DOHH2 (cell line): Measurements from ENCODE around the gene FOXN3.

ENCODE experiments used
- H3F3A ChIP-seq: fragments of 200-600 bp; sonication (generic), shearing (Covaris generic); 2 replicates; pipeline ENCODE4 v1.6.0; 2016; ENCODE audit warnings: antibody characterized with exemption, mild to moderate bottlenecking; ENCODE audit not compliant: control insufficient read depth, insufficient read depth
- H3K27ac ChIP-seq: fragments of 200-600 bp; sonication (generic); 2 replicates; pipeline ENCODE4 v1.5.1; 2014; ENCODE audit warnings: low read depth, mild to moderate bottlenecking, low read length, moderate library complexity
- H3K27me3 ChIP-seq: fragments of 200-600 bp; sonication (generic); 2 replicates; pipeline ENCODE4 v1.6.1; 2014; ENCODE audit warnings: mild to moderate bottlenecking, low read length, mixed read lengths; ENCODE audit not compliant: control insufficient read depth
- H3K36me3 ChIP-seq: fragments of 200-600 bp; sonication (generic); 2 replicates; pipeline ENCODE4 v1.6.1; 2014; ENCODE audit warnings: mild to moderate bottlenecking, low read length, moderate library complexity, mixed read lengths; ENCODE audit not compliant: control insufficient read depth
- H3K4me1 ChIP-seq: fragments of 200-600 bp; sonication (generic); 2 replicates; pipeline ENCODE4 v1.6.1; 2014; ENCODE audit warnings: mild to moderate bottlenecking, low read length, mixed read lengths; ENCODE audit not compliant: control insufficient read depth
- H3K4me2 ChIP-seq: fragments of 200-600 bp; sonication (generic); 2 replicates; pipeline ENCODE4 v1.6.0; 2014; ENCODE audit warnings: mild to moderate bottlenecking, low read length, moderate library complexity
- H3K4me3 ChIP-seq: fragments of 200-600 bp; sonication (generic); 2 replicates; pipeline ENCODE4 v1.5.1; 2014; ENCODE audit warnings: mild to moderate bottlenecking, low read length, mixed read lengths
- H3K79me2 ChIP-seq: fragments of 200-600 bp; sonication (generic); 2 replicates; pipeline ENCODE4 v1.6.1; 2014; ENCODE audit warnings: mild to moderate bottlenecking, low read length, mixed read lengths; ENCODE audit not compliant: control insufficient read depth
- H3K9me2 ChIP-seq: fragments of 200-600 bp; sonication (generic); replicated peaks from 2 replicates; pipeline ENCODE4 v1.6.1; 2014; ENCODE audit warnings: mild to moderate bottlenecking, low read length, mixed read lengths; ENCODE audit not compliant: control insufficient read depth
- H3K9me3 ChIP-seq: fragments of 200-600 bp; sonication (generic); 2 replicates; pipeline ENCODE4 v1.6.1; 2014; ENCODE audit warnings: antibody characterized with exemption, low read length, mixed read lengths; ENCODE audit not compliant: control insufficient read depth, insufficient read depth
- H4K20me1 ChIP-seq: fragments of 200-600 bp; sonication (generic); 2 replicates; pipeline ENCODE4 v1.6.0; 2014; ENCODE audit warnings: low read depth, mild to moderate bottlenecking, antibody characterized with exemption, low read length, moderate library complexity; ENCODE audit not compliant: control insufficient read depth, insufficient read depth
- CTCF ChIP-seq: fragments of 200-600 bp; sonication (generic); IDR thresholded peaks from one replicate; pipeline ENCODE4 v1.5.1; 2014; ENCODE audit warnings: antibody characterized with exemption, mild to moderate bottlenecking, low read depth, low read length; ENCODE audit not compliant: poor library complexity, severe bottlenecking
- EZH2phosphoT487 ChIP-seq: fragments of 200-600 bp; sonication (generic); IDR thresholded peaks from 2 replicates; pipeline ENCODE4 v1.6.1; 2017; ENCODE audit warnings: borderline replicate concordance, mild to moderate bottlenecking, antibody characterized with exemption, low read length, moderate library complexity, mixed read lengths

FOXN3 gene

DNA sequence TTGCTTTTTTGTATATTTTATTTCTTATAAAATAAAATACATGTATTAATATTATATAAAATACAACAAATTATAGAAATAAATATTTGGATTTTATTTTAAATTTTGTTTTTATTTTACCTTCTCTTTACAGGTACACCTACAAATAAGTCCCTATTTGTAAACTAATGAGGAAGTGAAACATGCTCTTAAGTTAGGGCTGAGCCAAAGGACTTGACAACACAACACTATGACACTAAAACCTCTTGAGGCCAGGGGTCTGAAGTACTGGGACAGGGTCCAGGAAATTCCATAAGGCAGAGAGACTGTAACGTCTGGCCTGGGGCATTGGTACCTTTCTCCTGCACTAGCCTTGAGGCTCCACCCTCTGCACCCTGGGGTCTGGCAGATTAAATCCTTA, 293.2 kb downstream of the FOXN3 start:
- H3K9me2 ChIP-seq, result no peaks in the 10 kb centered on the region
- no peaks in the 10 kb centered on the region for H3K79me2 ChIP-seq
- peaks cover 2% of the 10 kb centered on the region; the same call in 1 of the 2 replicates for H3K4me1 ChIP-seq
- H3K27ac ChIP-seq, result no peak overlapping the region
- TF ChIP-seq EZH2phosphoT487, result no peak
- TF ChIP-seq CTCF, result no peak
- no peaks in the 10 kb centered on the region for H4K20me1 ChIP-seq
- H3K9me3 ChIP-seq, result no peaks in the 10 kb centered on the region
- H3F3A ChIP-seq, result no peaks in the 10 kb centered on the region
- peaks cover 2% of the 10 kb centered on the region; the same call in 1 of the 2 replicates for H3K27me3 ChIP-seq
- H3K4me2 ChIP-seq, result no peak overlapping the region
- H3K4me3 ChIP-seq, result no peak overlapping the region
- H3K36me3 ChIP-seq, result no peaks in the 10 kb centered on the region

DNA sequence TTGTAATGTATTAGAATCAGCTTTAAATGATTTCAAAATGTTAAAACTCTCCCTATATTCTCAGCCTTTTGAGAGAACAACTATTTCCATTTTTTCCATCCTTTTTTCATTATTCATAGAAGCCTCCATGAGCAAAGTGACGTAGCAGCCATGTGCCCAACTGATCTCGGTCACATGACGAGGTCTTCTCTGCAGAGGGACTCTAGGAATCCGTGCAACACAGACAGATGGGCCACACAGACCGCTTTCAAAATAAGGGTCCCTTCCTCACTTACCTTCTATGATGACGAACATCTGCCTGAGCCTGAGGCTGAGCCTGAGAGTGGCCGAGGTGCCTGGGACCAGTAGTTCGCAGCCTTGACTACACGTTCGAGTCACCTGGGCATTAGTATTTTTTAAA, 293.8 kb downstream of the FOXN3 start:
- Histone ChIP-seq H3K4me1 (peaks cover 2% of the 10 kb centered on the region; the same call in 1 of the 2 replicates), H3K36me3 (no peaks in the 10 kb centered on the region), H3K79me2 (no peaks in the 10 kb centered on the region), H3K9me3 (no peaks in the 10 kb centered on the region), H3K27me3 (peaks cover 2% of the 10 kb centered on the region; the same call in 1 of the 2 replicates), H3K9me2 (no peaks in the 10 kb centered on the region), H3F3A (no peaks in the 10 kb centered on the region), H3K4me2 (no peak overlapping the region), H3K4me3 (no peak overlapping the region), H3K27ac (no peak overlapping the region), H4K20me1 (no peaks in the 10 kb centered on the region)
- no peak for TF ChIP-seq CTCF

GRCh38 chr14:89121968-89122620, 294.9 kb downstream of the FOXN3 start:
- H4K20me1 ChIP-seq, result no peaks in the 10 kb centered on the region
- H3K9me2 ChIP-seq, result no peaks in the 10 kb centered on the region
- H3K4me2 ChIP-seq, result no peak overlapping the region
- peaks cover 2% of the 10 kb centered on the region; the same call in 1 of the 2 replicates for H3K4me1 ChIP-seq
- H3K9me3 ChIP-seq, result no peaks in the 10 kb centered on the region
- TF ChIP-seq CTCF, result no peak
- no peak for TF ChIP-seq EZH2phosphoT487
- H3F3A ChIP-seq, result no peaks in the 10 kb centered on the region
- H3K27ac ChIP-seq, result no peak overlapping the region
- H3K36me3 ChIP-seq, result no peaks in the 10 kb centered on the region
- H3K79me2 ChIP-seq, result no peaks in the 10 kb centered on the region
- no peak overlapping the region for H3K4me3 ChIP-seq
- H3K27me3 ChIP-seq, result peaks cover 2% of the 10 kb centered on the region; the same call in 1 of the 2 replicates

DNA sequence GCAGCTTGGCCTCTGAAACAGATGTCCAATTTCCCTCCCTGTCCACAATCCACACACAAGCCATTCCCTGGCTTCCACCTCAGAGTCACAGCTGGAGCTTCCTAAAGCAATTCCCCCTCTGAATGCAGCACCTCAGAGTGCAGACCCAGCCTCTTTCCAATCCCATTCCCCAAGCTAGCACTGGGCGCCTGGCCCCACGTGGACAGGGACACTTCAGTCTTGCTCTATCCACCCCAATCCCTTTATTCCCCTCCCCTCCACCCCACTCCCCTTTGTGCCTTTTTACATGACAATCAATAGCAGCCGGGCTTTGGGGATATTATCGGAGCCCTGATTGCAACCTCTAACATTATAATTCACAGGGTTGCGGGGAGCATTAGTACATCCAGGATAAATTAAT, 300.0 kb downstream of the FOXN3 start:
- Histone ChIP-seq H3K9me2 (no peaks in the 10 kb centered on the region), H3K4me1 (no peaks in the 10 kb centered on the region), H3K4me3 (no peak overlapping the region), H3K4me2 (no peak overlapping the region), H3K36me3 (no peaks in the 10 kb centered on the region), H3K79me2 (no peaks in the 10 kb centered on the region), H3K27ac (no peak overlapping the region), H3F3A (no peaks in the 10 kb centered on the region), H3K9me3 (no peaks in the 10 kb centered on the region), H4K20me1 (no peaks in the 10 kb centered on the region), H3K27me3 (peaks cover 2% of the 10 kb centered on the region; the same call in 1 of the 2 replicates)
- TF ChIP-seq CTCF (no peak), EZH2phosphoT487 (no peak)
